ENCODE measurements around the gene AQP12A.

AQP12A gene

DNA sequence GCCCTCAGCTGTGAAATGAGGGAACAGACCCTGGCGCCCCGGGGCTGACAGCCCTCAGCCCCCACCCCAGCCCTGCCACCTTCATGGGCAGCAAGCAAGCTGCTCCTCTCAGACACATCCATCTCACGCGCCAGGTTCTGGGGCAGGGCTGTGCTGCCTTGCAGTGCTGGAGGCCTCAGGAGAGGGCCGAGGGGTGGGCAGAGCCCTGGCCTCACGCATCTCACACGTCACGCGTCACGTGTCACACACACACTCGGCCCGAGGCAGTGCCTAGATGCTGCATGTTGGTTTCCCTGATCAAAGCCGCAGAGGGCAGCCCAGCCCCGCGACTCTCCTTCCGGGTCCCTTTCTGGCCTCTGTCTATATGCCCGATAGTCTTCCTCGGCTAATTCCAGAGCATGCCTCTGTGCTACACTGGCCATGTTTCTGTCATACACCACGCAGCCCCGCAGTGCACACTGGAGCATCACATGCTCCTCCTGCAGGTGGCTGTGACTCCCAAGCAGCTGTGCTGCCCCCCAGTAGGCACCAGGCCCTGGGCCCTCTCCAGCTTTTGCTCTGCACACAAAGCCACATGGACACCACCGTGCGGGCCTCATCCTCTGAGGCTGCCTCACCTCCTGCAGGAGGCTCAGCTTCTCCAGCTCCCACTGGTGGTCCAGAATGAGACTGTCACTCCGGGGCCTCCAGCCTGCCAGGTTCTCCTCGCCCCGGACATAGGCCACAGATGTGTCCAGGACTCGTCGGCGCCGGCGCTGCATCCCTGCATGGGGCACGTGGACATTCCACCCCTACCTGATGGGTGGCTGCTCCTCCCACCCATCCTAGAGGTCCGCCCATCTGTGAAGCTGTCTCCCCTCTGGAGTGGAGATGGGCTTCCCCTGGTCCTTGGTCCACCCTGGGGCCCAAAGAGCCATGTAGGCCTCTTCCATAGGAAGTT lies 31.4 kb downstream of the AQP12A start:
- no peak for DNase-seq (ENCODE audit: low spot score)

DNA sequence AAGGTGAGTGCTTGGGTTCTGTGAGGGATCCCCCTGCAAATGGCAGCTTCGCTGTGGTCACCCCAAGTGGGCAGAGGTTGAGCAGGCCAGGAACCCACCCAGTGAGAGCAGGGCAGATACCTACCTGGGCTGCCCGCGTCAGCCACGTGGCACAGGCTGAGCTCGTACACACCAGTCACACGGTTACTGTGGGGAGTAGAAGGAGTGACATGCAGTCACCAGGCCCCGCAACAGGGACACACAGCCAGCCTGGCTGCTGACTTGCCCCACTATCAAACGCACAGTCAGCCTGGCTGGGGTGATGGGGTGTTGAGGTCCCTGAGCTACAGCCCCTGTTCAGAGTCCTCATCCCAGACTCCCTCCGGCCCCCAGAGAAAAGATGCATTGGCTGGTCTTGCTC lies 32.2 kb downstream of the AQP12A start:
- no peak for DNase-seq (ENCODE audit: low spot score)

DNA sequence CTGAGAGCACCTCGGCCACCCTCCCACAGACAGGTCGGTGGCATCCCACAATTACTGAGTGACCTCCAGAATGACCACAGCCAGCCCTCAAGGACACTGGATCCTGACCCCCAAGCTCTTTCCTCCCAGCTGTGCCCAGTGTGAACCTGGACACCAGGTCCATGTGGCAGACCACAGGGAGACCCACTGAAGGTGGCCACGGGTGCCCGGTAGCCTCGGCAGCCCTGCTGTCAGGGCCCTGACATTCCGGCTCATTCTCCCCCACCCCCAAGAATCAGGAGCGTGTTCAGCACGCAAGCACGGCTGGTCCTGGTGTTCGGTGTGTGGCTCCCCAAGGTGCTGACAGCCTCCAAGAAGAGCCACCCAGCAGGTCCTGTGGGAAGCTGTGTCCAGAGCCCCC lies 32.8 kb downstream of the AQP12A start:
- no peak for DNase-seq (ENCODE audit: low spot score)

DNA sequence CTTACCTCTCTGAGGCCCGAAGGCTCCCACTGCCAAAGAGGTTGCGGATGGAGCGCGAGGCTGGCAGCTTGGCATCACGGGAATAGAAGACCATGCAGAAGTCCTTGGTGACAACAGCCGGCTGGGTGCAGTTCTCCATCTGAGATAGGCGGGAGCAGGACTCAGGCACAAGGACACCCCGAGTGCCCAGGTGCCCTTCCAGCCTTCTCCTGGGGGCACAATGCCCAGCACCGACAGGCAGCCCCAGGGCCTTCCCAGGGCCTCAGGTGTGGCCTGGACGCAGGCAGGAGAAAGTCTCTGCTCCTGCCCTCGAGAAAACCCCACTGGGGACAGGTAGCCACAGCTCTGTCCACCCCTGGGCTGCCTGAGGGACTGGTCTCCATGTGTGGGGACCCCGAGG lies 33.6 kb downstream of the AQP12A start:
- no peak for DNase-seq (ENCODE audit: low spot score)

DNA sequence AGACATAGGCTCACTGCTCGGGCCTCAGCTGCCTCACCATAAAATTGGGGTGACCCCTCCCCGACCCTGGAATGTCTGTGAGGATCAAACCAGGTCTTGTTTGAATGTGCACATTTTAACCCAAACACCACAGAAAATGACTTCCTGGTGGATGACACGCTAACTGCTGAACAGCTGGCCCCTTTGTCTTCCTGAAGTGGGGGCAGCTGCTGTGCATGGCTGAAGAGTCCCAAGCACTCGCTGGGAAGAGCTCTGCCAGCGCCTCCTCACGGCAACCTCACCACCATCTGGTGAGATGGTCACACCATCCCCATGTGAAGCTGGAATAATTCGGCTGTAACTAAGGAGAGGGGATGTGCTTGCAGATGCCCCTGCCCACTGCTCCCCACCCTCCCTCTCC lies 34.0 kb downstream of the AQP12A start:
- DNase-seq (ENCODE audit: low spot score): no peak

DNA sequence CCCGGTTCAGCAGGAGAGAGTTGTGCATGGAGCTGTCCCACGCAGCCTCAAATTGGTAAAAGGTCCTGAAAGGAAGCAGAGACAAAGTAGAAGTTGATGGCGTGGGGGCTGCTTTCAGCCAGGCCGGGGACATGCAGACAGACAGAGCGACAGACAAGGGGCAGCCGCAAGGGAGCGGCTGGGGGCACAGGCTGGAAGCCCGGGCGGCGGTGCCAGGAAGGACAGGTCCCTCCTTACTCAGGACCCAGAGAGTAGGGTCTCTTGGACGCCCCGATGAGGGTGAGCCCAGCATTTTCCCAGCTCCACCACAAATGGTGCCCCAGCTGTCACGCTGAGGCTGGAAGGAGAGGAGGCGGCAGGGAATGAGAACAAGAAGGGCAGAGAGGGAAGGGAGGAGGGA lies 35.2 kb downstream of the AQP12A start:
- DNase-seq (ENCODE audit: low spot score): no peak

DNA sequence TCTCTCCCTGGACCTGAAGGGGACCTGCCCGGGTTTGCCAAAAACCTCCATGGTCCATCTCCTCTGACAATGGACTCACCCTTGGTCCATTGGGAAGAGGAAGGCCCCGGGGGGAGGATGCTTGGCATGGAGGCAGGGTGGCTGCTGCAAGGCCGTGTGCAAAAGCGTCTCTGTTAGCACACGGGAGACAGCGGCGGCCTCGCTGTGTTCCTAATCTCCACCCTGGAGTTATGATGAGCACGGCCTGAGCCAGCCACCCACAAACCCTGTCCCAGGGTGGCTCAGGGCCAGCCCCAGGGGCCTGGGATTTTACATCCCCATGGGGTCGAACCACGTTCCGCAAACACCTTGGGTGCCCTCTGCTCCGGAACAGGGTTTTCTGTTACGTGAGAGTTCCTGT lies 35.8 kb downstream of the AQP12A start:
- no peak for DNase-seq (ENCODE audit: low spot score)

DNA sequence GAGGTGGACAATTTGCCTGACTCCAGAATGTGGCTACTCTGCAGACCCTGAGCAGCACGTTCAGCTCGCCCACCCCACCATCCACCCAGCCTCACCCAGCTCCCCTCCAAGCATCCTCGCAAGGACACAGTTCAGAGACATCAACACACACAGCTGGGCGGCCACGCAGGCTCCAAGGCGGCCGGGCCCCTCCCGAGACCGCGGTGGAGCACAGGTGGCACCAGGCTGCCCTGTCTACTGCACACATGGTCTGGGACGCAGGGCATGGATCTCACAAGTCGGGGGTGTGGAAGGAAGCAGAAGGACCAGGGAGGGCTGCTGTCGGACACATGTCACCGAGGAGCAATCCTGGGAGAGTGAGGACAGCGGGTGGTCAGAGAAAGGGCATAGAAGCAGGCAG lies 36.2 kb downstream of the AQP12A start:
- no peak for DNase-seq (ENCODE audit: low spot score)

DNA sequence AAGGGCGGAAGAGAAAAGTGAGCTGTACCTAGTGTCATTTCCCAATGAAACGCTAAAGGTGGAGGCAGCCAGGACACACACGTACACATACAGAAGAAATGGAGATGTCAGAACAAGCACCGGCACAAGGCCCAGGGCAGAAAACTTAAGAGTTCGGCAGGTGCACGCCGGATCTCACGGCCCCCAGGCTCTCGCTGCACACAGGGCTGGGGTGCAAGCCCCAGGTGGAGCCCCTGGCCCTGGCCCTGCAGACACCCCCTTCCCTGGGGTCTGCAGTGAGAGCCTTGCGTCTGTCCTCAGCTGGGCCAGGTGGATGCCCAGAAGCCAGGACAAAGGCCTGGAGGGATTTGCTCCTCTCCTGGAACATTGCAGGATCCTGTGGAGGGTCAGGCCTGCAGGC lies 36.7 kb downstream of the AQP12A start:
- DNase-seq (ENCODE audit: low spot score): no peak

DNA sequence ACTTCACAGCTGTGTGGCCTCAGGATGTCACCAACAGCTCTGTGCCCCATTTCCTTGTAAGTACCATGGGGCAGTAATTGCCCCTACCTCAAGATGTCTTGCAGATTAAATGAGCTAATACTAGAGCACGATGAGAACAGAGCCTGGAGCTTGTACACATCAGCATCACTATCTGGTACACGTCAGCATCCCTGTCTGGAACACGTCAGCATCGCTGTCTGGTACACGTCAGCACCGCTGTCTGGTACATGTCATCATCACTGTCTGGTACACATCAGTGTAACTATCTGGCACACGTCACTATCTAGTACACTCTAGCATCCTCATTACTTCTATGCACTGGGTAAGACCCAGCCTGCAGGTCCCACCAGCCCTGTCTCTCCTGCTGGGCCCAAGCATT lies 37.2 kb downstream of the AQP12A start:
- no peak for DNase-seq (ENCODE audit: low spot score)

DNA sequence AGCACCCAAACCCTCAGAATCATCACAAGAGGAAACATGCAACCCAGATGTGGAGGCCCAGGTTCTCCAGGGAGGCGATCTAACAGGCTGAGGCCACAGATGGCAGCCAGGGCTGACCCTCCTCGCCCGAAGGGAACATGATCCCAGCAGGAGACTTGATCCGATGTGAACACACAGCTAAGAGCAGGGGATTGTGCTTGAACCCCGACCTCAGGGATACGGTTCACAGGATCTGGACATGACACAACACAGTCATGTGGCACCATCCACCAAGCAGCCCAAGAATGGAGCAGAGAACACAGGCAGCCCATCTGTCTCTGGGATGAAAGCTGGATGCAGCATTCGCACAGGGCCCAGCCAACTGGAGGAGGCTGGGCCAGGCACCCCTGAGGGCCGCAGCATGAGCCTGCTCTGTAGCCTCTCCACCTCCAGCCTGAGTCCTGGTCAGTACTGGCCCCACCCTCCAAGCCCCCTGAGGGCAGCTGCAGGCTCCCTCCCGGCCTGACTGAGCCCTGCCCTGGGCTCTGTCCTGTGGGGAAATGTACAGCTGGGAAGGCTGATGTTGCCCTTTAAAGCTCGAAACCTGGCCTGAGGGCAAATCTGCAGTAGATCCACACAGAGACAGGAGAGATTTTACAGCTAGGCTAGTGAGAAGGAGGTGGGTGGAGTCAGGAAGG lies 39.0 kb downstream of the AQP12A start:
- DNase-seq (ENCODE audit: low spot score): peak; percentile 25

DNA sequence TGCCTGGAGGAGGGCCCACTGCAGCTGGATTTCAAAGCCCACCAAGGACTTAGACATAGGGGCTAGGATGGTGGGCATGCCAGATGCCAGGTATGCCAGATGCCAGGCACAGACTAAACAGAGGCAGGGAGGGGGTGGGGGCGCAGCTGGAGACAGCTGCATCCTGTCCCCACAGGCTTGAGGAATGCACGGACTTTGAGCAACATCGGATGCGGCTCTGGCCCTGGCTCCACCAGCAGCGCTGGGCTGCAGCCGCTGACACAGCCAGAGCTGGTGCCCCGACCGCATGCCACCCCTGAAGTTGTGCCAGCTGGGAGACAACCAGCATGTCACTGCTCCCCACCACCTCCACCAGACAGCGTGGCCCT lies 39.5 kb downstream of the AQP12A start:
- no peak for DNase-seq (ENCODE audit: low spot score)

DNA sequence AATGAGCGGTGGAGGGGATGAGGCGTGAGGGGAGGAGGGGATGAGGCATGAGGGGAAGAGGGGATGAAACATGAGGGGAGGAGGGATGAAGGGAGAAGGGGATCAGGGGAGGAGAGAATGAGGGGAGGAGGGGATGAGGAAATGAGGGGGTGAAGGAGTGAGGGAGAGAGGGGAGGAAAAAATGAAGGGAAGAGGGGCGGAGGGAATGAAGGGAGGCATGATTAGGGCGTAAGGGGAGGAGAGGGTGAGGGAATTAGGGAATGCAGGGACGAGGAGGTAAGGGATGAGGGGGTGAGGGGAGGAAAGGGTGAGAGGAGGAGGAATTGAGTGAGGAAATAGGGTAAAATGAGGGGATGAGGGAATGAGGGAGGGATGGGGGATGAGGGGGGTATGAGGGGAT lies 40.5 kb downstream of the AQP12A start:
- no peak for DNase-seq (ENCODE audit: low spot score)

DNA sequence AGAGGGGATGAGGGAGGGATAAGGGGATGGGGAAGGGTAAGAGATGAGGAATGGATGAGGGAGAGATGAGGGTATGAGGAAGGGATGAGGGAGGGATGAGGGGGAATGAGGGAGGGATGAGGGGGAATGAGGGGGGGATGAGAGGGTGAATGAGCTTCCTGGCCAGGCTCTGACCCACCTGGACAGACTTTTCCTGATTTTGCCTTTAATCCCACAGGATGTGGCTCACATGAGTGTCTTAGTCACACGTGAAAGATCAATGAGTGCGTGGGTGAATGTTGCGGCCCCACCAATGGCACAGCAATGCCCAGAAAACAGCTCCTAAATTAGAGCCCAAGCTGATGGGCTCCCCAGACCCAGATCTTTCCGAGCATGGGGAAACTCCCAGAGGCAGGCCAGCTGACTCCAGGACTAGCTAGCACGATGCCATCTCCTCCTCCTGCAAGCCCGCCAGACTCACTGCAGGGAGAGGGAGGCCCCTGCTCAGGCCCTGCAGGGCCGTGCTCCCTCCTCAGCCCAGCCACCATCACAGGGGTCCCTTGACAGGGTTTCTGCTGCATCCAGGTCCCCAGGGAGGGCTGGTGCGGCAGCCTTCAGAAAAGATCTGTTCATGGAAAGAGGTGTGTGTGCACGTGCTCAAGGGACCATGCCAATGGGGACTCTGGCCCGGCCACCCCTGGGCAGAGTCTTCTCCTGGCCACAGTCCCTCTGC lies 41.4 kb downstream of the AQP12A start:
- DNase-seq (ENCODE audit: low spot score): no peak

DNA sequence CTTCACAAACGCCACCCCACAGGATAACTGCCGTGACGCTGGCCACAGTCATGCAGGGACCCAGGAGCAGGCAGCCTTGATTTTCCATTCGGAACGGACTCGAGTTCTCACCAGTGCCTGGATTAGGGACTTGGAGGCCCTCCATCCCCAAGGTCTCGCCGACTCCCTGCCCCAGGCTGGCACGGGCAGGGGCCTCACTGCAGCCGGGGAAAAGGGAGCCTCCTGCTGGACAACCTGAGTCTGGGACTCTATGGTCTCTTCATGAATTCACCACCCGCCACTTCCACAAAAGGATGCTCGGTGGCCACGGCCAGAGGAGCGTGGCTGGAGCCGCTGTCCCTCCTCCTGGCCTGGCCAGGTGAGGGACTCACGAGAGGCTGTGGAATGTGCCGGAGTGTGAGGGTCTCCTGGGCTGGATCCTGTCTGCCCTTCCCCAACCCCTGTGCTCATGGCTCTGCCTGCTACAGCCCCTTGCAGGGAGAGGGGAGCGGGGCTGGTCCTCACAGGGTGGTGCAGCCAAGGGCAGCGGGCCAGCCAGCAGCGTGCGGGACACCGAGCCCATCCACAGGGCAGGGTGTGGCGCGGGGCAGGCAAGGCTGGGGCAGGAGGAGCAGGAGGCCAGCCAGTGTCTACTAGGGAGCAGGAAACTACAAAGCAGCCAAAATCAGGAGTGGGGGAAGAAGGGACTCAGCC lies 42.3 kb downstream of the AQP12A start:
- no peak for DNase-seq (ENCODE audit: low spot score)

DNA sequence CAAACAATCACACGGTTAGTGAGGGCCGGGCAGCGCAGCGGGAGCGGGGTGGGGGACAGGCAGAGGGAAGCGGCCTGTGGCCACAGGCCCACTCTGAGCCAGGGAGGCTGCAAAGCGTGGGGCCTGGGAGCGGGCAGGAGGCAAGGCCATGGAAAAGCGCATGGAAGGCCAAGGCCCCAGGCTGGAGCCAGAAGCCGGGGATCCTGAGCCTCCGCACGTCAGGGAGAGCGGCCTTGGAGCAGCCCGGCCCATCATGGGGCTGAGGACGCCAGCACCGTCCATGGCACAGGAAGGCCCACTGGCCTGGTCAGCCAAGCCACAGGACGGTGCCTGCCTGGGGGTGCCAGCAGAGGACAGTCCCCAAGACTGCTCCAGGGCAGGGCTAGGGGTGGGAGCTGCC lies 43.1 kb downstream of the AQP12A start:
- DNase-seq (ENCODE audit: low spot score): no peak

DNA sequence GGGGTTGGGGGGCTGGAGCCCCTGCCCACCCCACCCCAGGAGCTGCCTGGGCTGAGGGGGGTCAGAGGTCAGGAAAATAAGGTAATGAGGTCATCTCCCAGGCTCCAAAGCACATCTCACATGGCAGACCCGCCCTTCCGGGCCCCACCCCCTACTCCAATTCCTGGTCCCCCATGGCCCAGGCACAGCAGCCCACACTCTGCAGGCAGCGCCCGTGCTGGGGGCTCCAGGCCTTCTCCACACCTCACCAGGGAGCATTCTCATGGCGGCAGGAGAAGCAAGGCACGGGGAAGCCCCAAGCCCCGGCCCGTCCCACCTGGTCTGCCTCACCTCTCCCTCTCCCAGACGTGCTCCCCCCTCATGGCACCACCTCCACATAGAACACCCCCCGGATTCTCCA lies 43.8 kb downstream of the AQP12A start:
- DNase-seq (ENCODE audit: low spot score): no peak

DNA sequence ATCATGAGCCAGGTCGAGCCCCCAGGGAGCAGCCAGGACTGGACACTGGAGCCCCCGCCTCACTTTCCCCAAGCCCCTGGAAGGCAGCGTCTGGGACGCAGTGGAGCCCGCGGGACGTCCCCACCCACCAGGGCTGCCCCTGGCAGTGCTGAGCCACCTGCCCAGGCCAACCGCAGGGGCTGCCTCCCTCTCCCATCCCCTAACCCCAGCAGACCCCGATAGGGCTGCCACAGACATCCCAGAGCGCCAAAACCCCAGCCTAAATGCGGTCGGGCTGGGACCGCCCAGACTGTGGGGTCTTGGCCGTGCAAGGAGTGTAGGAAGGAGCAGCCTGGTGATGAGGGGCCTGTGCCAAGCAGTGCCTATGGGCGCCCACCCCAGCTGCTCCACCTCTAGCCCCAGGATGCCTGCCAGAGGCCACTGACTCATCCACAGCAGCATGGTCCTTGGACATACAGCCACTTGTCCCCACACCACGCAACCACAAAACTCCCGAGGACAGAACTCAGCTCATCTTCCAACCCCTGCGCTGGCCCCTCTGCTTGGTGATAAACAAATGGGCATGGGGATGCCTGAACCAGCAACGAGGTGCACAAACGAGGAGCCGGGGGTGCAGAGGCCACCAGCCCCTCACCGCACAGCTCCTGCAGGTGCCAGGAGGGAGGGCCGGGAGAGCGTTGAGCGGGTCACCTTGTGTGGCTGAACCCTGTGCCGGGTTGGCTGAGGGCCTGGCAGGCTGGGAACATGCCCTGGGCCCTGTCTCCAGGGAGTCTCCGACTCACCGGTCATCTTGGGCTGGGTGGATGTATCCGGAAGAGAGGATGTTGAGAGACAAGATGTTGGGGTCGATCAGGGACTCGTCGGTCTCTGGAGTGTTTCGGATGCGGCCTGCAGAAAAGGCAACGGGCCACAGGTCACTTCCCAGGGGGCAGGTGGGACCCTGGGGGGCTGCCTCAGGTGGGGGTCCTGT lies 44.9 kb downstream of the AQP12A start:
- no peak for DNase-seq (ENCODE audit: low spot score)

DNA sequence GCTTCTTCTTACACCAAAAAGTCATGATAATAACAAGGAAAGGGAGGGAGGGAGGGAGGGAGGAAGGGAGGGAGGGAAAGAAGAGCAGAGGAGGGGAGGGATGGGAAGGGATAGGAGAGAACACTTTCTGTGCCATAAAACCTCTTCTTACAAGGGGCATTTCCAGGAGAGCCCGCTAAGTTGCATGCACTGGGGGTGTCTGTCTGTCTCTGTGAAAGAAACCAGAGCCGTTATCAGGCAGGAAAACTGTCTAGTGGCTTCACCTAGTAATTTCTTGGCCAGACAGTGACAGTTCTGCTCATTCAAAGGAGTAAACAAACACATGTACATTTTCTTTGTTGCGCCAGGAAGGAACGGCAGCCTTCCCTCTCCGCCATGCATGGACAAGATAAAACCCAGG lies 45.8 kb downstream of the AQP12A start:
- no peak for DNase-seq (ENCODE audit: low spot score)

DNA sequence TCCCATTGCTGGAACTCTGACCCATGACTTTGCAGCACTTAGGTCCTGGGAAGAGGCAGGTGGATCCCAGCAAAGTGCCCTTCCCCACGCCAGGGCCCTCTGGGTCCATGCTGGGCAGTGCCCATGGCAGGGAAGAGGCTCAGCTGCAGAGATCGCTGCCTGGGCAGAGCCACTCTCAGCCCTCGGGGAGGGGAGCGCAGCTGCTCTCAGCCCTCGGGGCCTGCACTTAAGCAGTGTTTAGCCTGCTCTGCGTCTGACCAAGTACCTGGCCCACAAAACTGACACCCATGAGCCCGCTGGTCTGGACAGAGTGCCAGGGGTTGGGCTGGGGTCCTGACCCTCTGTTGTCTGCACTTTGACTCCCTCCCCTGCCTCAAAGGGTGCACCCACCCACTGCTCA lies 46.3 kb downstream of the AQP12A start:
- no peak for DNase-seq (ENCODE audit: low spot score)

DNA sequence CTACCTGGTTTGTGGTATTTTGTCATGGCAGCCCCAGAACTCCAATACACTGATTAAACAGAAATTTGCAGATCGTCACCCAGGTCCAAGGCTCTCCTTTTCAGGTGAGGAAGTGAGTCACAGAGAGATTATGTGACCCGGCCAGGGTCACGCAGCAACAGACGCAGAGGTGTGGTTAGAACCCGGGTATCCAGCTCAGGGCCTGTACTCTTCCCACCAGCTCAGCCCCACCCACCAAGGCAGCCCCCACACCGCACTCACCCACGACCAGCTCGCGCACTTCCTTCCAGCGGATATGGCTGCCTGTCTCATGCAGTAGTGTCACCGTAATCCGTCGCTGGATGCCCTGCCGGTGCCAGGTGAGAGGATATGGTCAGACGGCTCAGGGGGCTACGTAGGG lies 48.1 kb downstream of the AQP12A start:
- no peak for DNase-seq (ENCODE audit: low spot score)
